NCI-H1105 treated with DMSO at 0.1 percent for 48 hours (cell line): ENCODE data around the gene NES.

Experiments used
- DNase-seq: peaks from one replicate; lab custom pipeline; 2025; lab: John Stamatoyannopoulos, UW

Gene NES

GRCh38 chr1:156618853-156619581 lies 58.2 kb downstream of the NES start, which contains the start of gene HAPLN2:
Gene HAPLN2 (plus strand): TSS chr1:156619415. CDS start chr1:156623491, 4,076 bp downstream.
- DNase-seq = peak; percentile 59
